HepG2 (cell line): ENCODE data around the gene PAK2. TPM values are rescaled to one million over a fixed set of nuclear protein-coding genes. Genes with fewer than 3 reads are reported as not detected.

ENCODE experiments used
- GATAD1 ChIP-seq: IDR thresholded peaks from 2 replicates; pipeline ENCODE4 v1.6.1; 2016; ENCODE audit warnings: missing genetic modification reagents, missing compliant biosample characterization
- KMT2B ChIP-seq: IDR thresholded peaks from 2 replicates; pipeline ENCODE4 v1.6.1; 2016; ENCODE audit warnings: missing genetic modification reagents, missing compliant biosample characterization
- SRY ChIP-seq: sonication (generic); formaldehyde crosslinking; IDR thresholded peaks from 2 replicates; pipeline ENCODE4 v1.8.0; 2022; ENCODE audit warnings: mild to moderate bottlenecking, missing genetic modification reagents
- TMF1 ChIP-seq: sonication (generic); formaldehyde crosslinking; IDR thresholded peaks from 2 replicates; pipeline ENCODE4 v1.8.1; 2022; ENCODE audit warnings: low read depth, missing genetic modification reagents
- WIZ ChIP-seq: sonication (generic); formaldehyde crosslinking; IDR thresholded peaks from 2 replicates; pipeline ENCODE4 v1.5.1; 2020; ENCODE audit warnings: mild to moderate bottlenecking, missing genetic modification reagents
- ZNF792 ChIP-seq: IDR thresholded peaks from 2 replicates; pipeline ENCODE4 v1.6.1; 2016
- ZNF878 ChIP-seq: sonication (generic); formaldehyde crosslinking; IDR thresholded peaks from 2 replicates; pipeline ENCODE4 v1.8.1; 2023; ENCODE audit warnings: mild to moderate bottlenecking, missing genetic modification reagents, moderate library complexity
- polyA plus RNA-seq, 8 experiments: library from polyadenylated mRNA; depleted of rRNA in 3 of 8; stranded (reverse) in 7 of 8; unstranded in 1 of 8; fragments of >200 nt; fragmentation: Illumina TruSeq in 4 of 8; extraction: Trizol in 4 of 8; gene quantifications; 2 replicates each; pipeline versions ENCODE4 v1.2.1 to v1.2.3, GENCODE V29; 2011 to 2016; ENCODE audit warnings: low read depth in 4 of 8, missing spikeins in 1 of 8, mixed read lengths in 1 of 8; ENCODE audit not compliant: insufficient read depth in 1 of 8
- total RNA-seq, 5 experiments: library from RNA; depleted of rRNA; stranded (reverse); fragments of >200 nt; fragmentation: Illumina TruSeq; extraction: Trizol; gene quantifications; 2 replicates each; pipeline ENCODE4 v1.2.3, GENCODE V29; 2016; ENCODE audit warnings: low read depth in 1 of 5
- TF ChIP-seq, protein P1 (sequence below): sonication (generic); formaldehyde crosslinking; IDR thresholded peaks from 2 replicates; pipeline ENCODE4 v1.4.0; 2020; ENCODE audit warnings: missing genetic modification reagents, borderline replicate concordance
- TF ChIP-seq, protein P2 (sequence below): sonication (generic); formaldehyde crosslinking; conservative IDR thresholded peaks from 2 replicates; pipeline ENCODE4 v1.4.0; 2020; ENCODE audit warnings: missing genetic modification reagents
- TF ChIP-seq, protein P3 (sequence below), 2 experiments: sonication (generic) in 1 of 2; formaldehyde crosslinking in 1 of 2; IDR thresholded peaks; 2 replicates each; pipeline versions ENCODE4 v1.5.1 to v1.6.1; 2011 to 2020; ENCODE audit warnings: borderline replicate concordance in 1 of 2, low read depth in 1 of 2, low read length in 1 of 2, mild to moderate bottlenecking in 1 of 2, missing genetic modification reagents in 1 of 2, moderate library complexity in 1 of 2
- TF ChIP-seq, protein P4 (sequence below): IDR thresholded peaks from 2 replicates; pipeline ENCODE4 v1.4.0; 2020; ENCODE audit warnings: mild to moderate bottlenecking, missing genetic modification reagents
- TF ChIP-seq, protein P5 (sequence below): sonication (generic); formaldehyde crosslinking; IDR thresholded peaks from 2 replicates; pipeline ENCODE4 v1.8.1; 2023; ENCODE audit warnings: mild to moderate bottlenecking, missing genetic modification reagents
- TF ChIP-seq, protein P6 (sequence below): sonication (generic); formaldehyde crosslinking; IDR thresholded peaks from 2 replicates; pipeline ENCODE4 v1.5.0; 2020; ENCODE audit warnings: mild to moderate bottlenecking, missing genetic modification reagents, moderate library complexity

The PAK2 gene
- total and polyA plus RNA-seq, 2 of the 13 experiments (the other 11 are each of a cell fraction or from before 2014, with no cell fraction given): 23.0 to 24.7 TPM

DNA sequence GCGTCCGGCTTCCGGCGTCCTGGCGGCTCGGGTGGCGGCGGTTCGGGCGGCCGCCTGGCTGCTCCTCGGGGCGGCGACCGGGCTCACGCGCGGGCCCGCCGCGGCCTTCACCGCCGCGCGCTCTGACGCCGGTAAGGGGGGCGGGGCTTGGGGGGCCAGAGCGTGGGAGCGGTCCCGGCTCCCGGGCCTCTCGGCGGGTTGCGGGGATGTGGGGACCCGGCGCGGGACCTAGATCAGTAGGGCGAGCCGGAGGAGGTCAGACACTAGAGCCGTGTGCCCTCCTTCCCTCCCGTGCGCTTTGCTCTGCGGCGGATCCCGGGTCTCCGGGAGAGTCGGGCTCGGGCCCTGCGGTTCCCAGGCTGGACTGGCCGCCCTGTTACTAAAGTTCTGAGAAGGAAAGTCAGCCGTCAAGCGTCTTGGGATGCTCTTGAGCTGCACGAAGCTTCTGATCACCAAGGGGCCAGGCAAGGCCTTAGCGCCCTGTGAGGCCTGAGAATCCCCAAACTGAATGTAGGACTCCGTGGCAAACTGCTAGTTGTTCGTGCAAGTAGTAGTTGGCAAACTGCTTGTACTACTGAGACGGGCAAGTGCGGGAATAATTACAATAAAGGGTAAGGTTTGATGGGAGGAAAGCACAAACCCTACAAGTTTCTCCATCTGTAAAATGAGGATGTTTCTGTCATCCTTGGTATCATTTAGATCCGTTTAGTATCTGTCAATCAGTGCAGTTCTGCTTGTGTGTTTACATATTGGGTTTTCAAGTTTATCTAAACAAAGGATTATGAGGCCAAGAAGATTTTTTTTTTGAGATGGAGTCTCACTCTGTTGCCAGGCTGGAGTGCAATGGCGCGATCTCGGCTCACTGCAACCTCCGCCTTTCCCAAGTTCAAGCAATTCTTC is 26.9 kb upstream of the PAK2 start (continued):
- TF ChIP-seq, protein P1, sequence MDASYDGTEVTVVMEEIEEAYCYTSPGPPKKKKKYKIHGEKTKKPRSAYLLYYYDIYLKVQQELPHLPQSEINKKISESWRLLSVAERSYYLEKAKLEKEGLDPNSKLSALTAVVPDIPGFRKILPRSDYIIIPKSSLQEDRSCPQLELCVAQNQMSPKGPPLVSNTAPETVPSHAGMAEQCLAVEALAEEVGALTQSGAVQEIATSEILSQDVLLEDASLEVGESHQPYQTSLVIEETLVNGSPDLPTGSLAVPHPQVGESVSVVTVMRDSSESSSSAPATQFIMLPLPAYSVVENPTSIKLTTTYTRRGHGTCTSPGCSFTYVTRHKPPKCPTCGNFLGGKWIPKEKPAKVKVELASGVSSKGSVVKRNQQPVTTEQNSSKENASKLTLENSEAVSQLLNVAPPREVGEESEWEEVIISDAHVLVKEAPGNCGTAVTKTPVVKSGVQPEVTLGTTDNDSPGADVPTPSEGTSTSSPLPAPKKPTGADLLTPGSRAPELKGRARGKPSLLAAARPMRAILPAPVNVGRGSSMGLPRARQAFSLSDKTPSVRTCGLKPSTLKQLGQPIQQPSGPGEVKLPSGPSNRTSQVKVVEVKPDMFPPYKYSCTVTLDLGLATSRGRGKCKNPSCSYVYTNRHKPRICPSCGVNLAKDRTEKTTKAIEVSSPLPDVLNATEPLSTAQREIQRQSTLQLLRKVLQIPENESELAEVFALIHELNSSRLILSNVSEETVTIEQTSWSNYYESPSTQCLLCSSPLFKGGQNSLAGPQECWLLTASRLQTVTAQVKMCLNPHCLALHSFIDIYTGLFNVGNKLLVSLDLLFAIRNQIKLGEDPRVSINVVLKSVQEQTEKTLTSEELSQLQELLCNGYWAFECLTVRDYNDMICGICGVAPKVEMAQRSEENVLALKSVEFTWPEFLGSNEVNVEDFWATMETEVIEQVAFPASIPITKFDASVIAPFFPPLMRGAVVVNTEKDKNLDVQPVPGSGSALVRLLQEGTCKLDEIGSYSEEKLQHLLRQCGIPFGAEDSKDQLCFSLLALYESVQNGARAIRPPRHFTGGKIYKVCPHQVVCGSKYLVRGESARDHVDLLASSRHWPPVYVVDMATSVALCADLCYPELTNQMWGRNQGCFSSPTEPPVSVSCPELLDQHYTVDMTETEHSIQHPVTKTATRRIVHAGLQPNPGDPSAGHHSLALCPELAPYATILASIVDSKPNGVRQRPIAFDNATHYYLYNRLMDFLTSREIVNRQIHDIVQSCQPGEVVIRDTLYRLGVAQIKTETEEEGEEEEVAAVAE: no peak
- TF ChIP-seq WIZ (no peak), KMT2B (peak; percentile 9; the same call in 1 of the 2 replicates), GATAD1 (CRISPR knock-in tag) (no peak), SRY (CRISPR knock-in tag) (0 out of 2 replicates have a peak, but pooled peaks have one; percentile 23), ZNF878 (no peak), ZNF792 (no peak), TMF1 (CRISPR knock-in tag) (peak; percentile 92)
- TF ChIP-seq, protein P2, sequence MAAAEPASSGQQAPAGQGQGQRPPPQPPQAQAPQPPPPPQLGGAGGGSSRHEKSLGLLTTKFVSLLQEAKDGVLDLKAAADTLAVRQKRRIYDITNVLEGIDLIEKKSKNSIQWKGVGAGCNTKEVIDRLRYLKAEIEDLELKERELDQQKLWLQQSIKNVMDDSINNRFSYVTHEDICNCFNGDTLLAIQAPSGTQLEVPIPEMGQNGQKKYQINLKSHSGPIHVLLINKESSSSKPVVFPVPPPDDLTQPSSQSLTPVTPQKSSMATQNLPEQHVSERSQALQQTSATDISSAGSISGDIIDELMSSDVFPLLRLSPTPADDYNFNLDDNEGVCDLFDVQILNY (CRISPR knock-in tag): no peak
- TF ChIP-seq, protein P3, sequence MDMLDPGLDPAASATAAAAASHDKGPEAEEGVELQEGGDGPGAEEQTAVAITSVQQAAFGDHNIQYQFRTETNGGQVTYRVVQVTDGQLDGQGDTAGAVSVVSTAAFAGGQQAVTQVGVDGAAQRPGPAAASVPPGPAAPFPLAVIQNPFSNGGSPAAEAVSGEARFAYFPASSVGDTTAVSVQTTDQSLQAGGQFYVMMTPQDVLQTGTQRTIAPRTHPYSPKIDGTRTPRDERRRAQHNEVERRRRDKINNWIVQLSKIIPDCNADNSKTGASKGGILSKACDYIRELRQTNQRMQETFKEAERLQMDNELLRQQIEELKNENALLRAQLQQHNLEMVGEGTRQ (IDR thresholded peaks at IDR 0.05; ENCODE audit: low read depth, low read length): no peak
- TF ChIP-seq, protein P3 (CRISPR knock-in tag; IDR thresholded peaks at IDR 0.05; ENCODE audit: borderline replicate concordance): 0 out of 2 replicates have a peak, but pooled peaks have one; percentile 36
- TF ChIP-seq, protein P4, sequence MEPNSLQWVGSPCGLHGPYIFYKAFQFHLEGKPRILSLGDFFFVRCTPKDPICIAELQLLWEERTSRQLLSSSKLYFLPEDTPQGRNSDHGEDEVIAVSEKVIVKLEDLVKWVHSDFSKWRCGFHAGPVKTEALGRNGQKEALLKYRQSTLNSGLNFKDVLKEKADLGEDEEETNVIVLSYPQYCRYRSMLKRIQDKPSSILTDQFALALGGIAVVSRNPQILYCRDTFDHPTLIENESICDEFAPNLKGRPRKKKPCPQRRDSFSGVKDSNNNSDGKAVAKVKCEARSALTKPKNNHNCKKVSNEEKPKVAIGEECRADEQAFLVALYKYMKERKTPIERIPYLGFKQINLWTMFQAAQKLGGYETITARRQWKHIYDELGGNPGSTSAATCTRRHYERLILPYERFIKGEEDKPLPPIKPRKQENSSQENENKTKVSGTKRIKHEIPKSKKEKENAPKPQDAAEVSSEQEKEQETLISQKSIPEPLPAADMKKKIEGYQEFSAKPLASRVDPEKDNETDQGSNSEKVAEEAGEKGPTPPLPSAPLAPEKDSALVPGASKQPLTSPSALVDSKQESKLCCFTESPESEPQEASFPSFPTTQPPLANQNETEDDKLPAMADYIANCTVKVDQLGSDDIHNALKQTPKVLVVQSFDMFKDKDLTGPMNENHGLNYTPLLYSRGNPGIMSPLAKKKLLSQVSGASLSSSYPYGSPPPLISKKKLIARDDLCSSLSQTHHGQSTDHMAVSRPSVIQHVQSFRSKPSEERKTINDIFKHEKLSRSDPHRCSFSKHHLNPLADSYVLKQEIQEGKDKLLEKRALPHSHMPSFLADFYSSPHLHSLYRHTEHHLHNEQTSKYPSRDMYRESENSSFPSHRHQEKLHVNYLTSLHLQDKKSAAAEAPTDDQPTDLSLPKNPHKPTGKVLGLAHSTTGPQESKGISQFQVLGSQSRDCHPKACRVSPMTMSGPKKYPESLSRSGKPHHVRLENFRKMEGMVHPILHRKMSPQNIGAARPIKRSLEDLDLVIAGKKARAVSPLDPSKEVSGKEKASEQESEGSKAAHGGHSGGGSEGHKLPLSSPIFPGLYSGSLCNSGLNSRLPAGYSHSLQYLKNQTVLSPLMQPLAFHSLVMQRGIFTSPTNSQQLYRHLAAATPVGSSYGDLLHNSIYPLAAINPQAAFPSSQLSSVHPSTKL (CRISPR knock-in tag): no peak
- TF ChIP-seq, protein P5, sequence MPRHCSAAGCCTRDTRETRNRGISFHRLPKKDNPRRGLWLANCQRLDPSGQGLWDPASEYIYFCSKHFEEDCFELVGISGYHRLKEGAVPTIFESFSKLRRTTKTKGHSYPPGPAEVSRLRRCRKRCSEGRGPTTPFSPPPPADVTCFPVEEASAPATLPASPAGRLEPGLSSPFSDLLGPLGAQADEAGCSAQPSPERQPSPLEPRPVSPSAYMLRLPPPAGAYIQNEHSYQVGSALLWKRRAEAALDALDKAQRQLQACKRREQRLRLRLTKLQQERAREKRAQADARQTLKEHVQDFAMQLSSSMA (CRISPR knock-in tag): 0 out of 2 replicates have a peak, but pooled peaks have one; percentile 20
- TF ChIP-seq, protein P6, sequence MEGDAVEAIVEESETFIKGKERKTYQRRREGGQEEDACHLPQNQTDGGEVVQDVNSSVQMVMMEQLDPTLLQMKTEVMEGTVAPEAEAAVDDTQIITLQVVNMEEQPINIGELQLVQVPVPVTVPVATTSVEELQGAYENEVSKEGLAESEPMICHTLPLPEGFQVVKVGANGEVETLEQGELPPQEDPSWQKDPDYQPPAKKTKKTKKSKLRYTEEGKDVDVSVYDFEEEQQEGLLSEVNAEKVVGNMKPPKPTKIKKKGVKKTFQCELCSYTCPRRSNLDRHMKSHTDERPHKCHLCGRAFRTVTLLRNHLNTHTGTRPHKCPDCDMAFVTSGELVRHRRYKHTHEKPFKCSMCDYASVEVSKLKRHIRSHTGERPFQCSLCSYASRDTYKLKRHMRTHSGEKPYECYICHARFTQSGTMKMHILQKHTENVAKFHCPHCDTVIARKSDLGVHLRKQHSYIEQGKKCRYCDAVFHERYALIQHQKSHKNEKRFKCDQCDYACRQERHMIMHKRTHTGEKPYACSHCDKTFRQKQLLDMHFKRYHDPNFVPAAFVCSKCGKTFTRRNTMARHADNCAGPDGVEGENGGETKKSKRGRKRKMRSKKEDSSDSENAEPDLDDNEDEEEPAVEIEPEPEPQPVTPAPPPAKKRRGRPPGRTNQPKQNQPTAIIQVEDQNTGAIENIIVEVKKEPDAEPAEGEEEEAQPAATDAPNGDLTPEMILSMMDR: no peak
